ENCODE data around the gene SLN. TPM values are rescaled to one million over a fixed set of nuclear protein-coding genes. Genes with fewer than 3 reads are reported as not detected.

The SLN gene
- total and polyA plus RNA-seq, 9 of the 15 experiments (the other 6 are each of a cell fraction or from before 2014, with no cell fraction given): not detected

DNA sequence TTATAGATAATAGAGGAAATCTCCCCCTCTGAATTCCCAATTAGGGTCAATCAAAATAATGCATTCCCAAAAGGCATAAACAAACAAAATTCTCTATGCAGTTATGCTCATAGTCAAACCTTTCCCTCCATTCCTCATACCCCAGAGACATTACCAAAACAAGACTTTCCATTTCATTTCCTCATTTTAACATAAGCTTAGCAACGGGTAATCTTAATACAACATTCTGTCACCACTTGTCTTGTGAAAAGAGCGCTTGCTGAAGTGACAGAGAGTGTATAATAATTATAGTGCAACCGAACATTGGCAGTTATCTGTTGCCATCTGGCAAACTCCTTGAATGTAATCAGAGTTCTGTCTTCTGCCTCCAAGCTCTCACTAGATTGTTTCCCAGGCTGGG is 1.2 kb upstream of the SLN start:
- no TSS peak for BruUV-seq (replicated peaks)
- no peaks in the 10 kb centered on the region for H3K9me1 ChIP-seq (ENCODE audit: control insufficient read depth, insufficient read depth, low read length)
- H2AFZ ChIP-seq (ENCODE audit: low read depth, low read length): no peak overlapping the region
- H3K4me3 ChIP-seq: no peak overlapping the region
- ATAC-seq (no peak), DNase-seq (ENCODE audit: extremely low read depth in 1 of 4, low spot score in 3 of 4) (no peak), FAIRE-seq (no peak)
- in situ Hi-C loops (cut with MboI): no loop called here
- H3K36me3 ChIP-seq (ENCODE audit: control insufficient read depth, insufficient read depth, low read length): no peaks in the 10 kb centered on the region
- no peaks in the 10 kb centered on the region for H4K20me1 ChIP-seq (replicated peaks; ENCODE audit: control insufficient read depth, insufficient read depth, low read length)
- H3K4me2 ChIP-seq (ENCODE audit: insufficient read depth, low read length): no peak overlapping the region
- intact Hi-C loops (cut with micrococcal nuclease): no loop called here
- H3K27me3 ChIP-seq (ENCODE audit: control insufficient read depth in 2 of 2, insufficient read depth in 2 of 2, low read length in 2 of 2): peaks cover 8 to 15% of the 10 kb centered on the region in 2 experiments
- POLR2A ChIA-PET: no interaction called here
- CTCF ChIA-PET (ENCODE audit: low intra/inter-chr PET ratio): no interaction called here
- H3K4me1 ChIP-seq (replicated peaks in 1 of 2; ENCODE audit: control insufficient read depth in 2 of 2, insufficient read depth in 2 of 2, low read length in 2 of 2): no peaks in the 10 kb centered on the region
- no peak overlapping the region for H3K9ac ChIP-seq (ENCODE audit: insufficient read depth in 1 of 2, low read depth in 2 of 2, low read length in 2 of 2)
- H3K79me2 ChIP-seq (ENCODE audit: control insufficient read depth, insufficient read depth, low read length): no peaks in the 10 kb centered on the region
- H3K9me3 ChIP-seq (replicated peaks; ENCODE audit: control insufficient read depth, insufficient read depth, low read depth, low read length): no peaks in the 10 kb centered on the region
- H3K27ac ChIP-seq (ENCODE audit: extremely low read depth, low read depth, low read length): no peak overlapping the region
- WGBS (ENCODE audit: insufficient coverage, low coverage, missing lambda C conversion rate): 0% methylated on average over 3 of the region's 3 CpGs
- TF ChIP-seq ZNF431 (CRISPR knock-in tag; IDR thresholded peaks at IDR 0.05) (no peak), ZNF551 (CRISPR knock-in tag; IDR thresholded peaks at IDR 0.05) (no peak), NFYB (IDR thresholded peaks at IDR 0.05; ENCODE audit: extremely low read depth, insufficient read length) (no peak), RBM39 (optimal IDR thresholded peaks at IDR 0.05; ENCODE audit: low read depth, low read length) (no peak), MCM3 (IDR thresholded peaks at IDR 0.05) (no peak), CGGBP1 (CRISPR knock-in tag; IDR thresholded peaks at IDR 0.05) (no peak), CBX3 (IDR thresholded peaks at IDR 0.05; ENCODE audit: borderline replicate concordance in 1 of 2, low read length in 2 of 2) (no peak), ZKSCAN8 (CRISPR knock-in tag; IDR thresholded peaks at IDR 0.05) (no peak), NCOA6 (IDR thresholded peaks at IDR 0.05) (no peak), ZNF174 (CRISPR knock-in tag; IDR thresholded peaks at IDR 0.05) (no peak), ETV5 (CRISPR knock-in tag; IDR thresholded peaks at IDR 0.05; ENCODE audit: low read depth) (no peak), ZNF140 (CRISPR knock-in tag; IDR thresholded peaks at IDR 0.05) (no peak)
- TF ChIP-seq, protein P1, sequence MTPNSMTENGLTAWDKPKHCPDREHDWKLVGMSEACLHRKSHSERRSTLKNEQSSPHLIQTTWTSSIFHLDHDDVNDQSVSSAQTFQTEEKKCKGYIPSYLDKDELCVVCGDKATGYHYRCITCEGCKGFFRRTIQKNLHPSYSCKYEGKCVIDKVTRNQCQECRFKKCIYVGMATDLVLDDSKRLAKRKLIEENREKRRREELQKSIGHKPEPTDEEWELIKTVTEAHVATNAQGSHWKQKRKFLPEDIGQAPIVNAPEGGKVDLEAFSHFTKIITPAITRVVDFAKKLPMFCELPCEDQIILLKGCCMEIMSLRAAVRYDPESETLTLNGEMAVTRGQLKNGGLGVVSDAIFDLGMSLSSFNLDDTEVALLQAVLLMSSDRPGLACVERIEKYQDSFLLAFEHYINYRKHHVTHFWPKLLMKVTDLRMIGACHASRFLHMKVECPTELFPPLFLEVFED (CRISPR knock-in tag; conservative IDR thresholded peaks at IDR 0.05): no peak
- TF ChIP-seq, protein P2, sequence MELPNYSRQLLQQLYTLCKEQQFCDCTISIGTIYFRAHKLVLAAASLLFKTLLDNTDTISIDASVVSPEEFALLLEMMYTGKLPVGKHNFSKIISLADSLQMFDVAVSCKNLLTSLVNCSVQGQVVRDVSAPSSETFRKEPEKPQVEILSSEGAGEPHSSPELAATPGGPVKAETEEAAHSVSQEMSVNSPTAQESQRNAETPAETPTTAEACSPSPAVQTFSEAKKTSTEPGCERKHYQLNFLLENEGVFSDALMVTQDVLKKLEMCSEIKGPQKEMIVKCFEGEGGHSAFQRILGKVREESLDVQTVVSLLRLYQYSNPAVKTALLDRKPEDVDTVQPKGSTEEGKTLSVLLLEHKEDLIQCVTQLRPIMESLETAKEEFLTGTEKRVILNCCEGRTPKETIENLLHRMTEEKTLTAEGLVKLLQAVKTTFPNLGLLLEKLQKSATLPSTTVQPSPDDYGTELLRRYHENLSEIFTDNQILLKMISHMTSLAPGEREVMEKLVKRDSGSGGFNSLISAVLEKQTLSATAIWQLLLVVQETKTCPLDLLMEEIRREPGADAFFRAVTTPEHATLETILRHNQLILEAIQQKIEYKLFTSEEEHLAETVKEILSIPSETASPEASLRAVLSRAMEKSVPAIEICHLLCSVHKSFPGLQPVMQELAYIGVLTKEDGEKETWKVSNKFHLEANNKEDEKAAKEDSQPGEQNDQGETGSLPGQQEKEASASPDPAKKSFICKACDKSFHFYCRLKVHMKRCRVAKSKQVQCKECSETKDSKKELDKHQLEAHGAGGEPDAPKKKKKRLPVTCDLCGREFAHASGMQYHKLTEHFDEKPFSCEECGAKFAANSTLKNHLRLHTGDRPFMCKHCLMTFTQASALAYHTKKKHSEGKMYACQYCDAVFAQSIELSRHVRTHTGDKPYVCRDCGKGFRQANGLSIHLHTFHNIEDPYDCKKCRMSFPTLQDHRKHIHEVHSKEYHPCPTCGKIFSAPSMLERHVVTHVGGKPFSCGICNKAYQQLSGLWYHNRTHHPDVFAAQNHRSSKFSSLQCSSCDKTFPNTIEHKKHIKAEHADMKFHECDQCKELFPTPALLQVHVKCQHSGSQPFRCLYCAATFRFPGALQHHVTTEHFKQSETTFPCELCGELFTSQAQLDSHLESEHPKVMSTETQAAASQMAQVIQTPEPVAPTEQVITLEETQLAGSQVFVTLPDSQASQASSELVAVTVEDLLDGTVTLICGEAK (IDR thresholded peaks at IDR 0.05): no peak
- TF ChIP-seq, protein P2 (CRISPR knock-in tag; IDR thresholded peaks at IDR 0.05): no peak
